Motor neuron (in vitro differentiated cells): ENCODE measurements around the gene ADRB2. TPM values are rescaled to one million over a fixed set of nuclear protein-coding genes. Genes with fewer than 3 reads are reported as not detected.

Source experiments
- ATAC-seq, 8 experiments: fragments of 200-7000 bp; cut with Tn5 transposase; replicated peaks in 6 of 8; 2 replicates each; pipeline ENCODE4 v1.8.0; 2021; ENCODE audit warnings: mild to moderate bottlenecking in 8 of 8, moderate library complexity in 8 of 8
- H3K27ac ChIP-seq, 2 donors: fragments of 250-450 bp; sonication (Bioruptor Pico); 2 replicates each; pipeline ENCODE4 v1.9.0; 2021; ENCODE audit warnings: antibody characterized with exemption in 2 of 2, mild to moderate bottlenecking in 2 of 2, moderate library complexity in 1 of 2
- H3K4me1 ChIP-seq, 2 donors: fragments of 250-450 bp; sonication (Bioruptor Pico); replicated peaks in 1 of 2; 2 replicates each; pipeline ENCODE4 v1.6.1; 2021; ENCODE audit warnings: antibody characterized with exemption in 2 of 2, mild to moderate bottlenecking in 2 of 2, moderate library complexity in 1 of 2
- H3K4me3 ChIP-seq, 5 donors: fragments of 250-450 bp; sonication (Bioruptor Pico); 2 replicates each; pipeline ENCODE4 v1.9.0; 2021; ENCODE audit warnings: antibody characterized with exemption in 5 of 5, mild to moderate bottlenecking in 5 of 5, moderate library complexity in 4 of 5
- WGBS, 10 experiments: fragments of 450-650 bp; shearing (Covaris generic); methylation state at CpG; one replicate each; pipeline ENCODE4 v1.0.0; 2022; 5-methylcytosine and 5-hydroxymethylcytosine counted together
- in situ Hi-C, 9 experiments: fragments of 400-800 bp; cut with MboI; loops; one replicate each; pipeline ENCODE4 v1.15.0; 2021; ENCODE audit warnings: low sequenced_read_pairs in 9 of 9, low pct_unique_long_range_greater_than_20kb in 2 of 9; ENCODE audit not compliant: unreplicated experiment in 9 of 9
- total RNA-seq, 8 experiments: library from RNA; unstranded; fragments of 300-600 nt; gene quantifications; 2 replicates each; pipeline versions ENCODE4 v1.2.3 to v1.2.4, GENCODE V29; 2022

Gene ADRB2
- total RNA-seq, 8 experiments from 2014 or later: 0.21 to 1.8 (median 0.62) TPM

DNA sequence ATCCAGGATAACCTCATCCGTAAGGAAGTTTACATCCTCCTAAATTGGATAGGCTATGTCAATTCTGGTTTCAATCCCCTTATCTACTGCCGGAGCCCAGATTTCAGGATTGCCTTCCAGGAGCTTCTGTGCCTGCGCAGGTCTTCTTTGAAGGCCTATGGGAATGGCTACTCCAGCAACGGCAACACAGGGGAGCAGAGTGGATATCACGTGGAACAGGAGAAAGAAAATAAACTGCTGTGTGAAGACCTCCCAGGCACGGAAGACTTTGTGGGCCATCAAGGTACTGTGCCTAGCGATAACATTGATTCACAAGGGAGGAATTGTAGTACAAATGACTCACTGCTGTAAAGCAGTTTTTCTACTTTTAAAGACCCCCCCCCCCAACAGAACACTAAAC is 1.3 kb downstream of the ADRB2 start:
- Histone ChIP-seq H3K27ac (no peak overlapping the region), H3K4me1 (peaks cover 0 to 3% of the 10 kb centered on the region in 2 donors), H3K4me3 (no peak overlapping the region)
- ATAC-seq: no peak
- in situ Hi-C loops: no loop called here
- 51 to 100% (median 89%) methylated on average over 1 to 7 of the region's 7 CpGs; no CpG with 5 or more reads in 1 of the 10 experiments for WGBS, 10 experiments

- H3K4me1 ChIP-seq: peaks cover 0 to 3% of the 10 kb centered on the region in 2 donors
- in situ Hi-C loops: no loop called here
- WGBS, 10 experiments: 7 to 87% (median 74%) methylated on average over 1 to 6 of the region's 6 CpGs; no CpG with 5 or more reads in 1 of the 10 experiments
- H3K27ac ChIP-seq: no peak overlapping the region
- no peak overlapping the region for H3K4me3 ChIP-seq
- no peak for ATAC-seq
Observed at GRCh38 chr5:148828511-148829247, 2.3 kb downstream of the ADRB2 start.

- Histone ChIP-seq H3K27ac (no peak overlapping the region), H3K4me1 (peaks cover 0 to 3% of the 10 kb centered on the region in 2 donors), H3K4me3 (no peak overlapping the region)
- in situ Hi-C loops: no loop called here
- 20 to 100% (median 81%) methylated on average over 1 to 2 of the region's 3 CpGs; no CpG with 5 or more reads in 2 of the 10 experiments for WGBS, 10 experiments
- no peak for ATAC-seq
Observed at GRCh38 chr5:148829248-148829594, 2.8 kb downstream of the ADRB2 start.

GRCh38 chr5:148829734-148830133 is 3.3 kb downstream of the ADRB2 start:
- WGBS, 10 experiments: 60 to 100% (median 85%) methylated on average over 1 to 3 of the region's 5 CpGs; no CpG with 5 or more reads in 4 of the 10 experiments

DNA sequence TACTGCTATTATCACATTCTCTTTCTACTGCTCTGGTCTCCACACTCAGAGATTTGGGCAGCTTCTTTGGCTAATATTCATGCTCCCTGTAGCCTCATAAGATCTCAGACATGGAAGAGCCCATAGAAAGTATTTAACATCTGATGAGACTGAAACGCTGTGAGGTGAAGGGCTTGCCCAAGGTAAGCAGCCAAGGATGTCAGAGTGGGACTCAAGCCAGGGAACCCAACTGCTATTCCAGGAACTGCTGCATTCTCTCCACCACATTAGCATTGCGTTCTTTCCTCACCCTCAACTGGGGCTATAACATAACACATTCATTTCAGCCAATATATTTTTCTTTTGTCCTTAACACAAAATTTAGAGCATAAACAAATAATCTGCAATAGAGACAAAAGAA is 3.8 kb downstream of the ADRB2 start:
- no peak overlapping the region for H3K4me3 ChIP-seq
- no peak overlapping the region for H3K27ac ChIP-seq
- WGBS, 10 experiments: 29 to 100% (median 81%) methylated on average over 1 to 2 of the region's 2 CpGs; no CpG with 5 or more reads in 4 of the 10 experiments
- ATAC-seq: no peak
- in situ Hi-C loops: no loop called here
- peaks cover 0 to 3% of the 10 kb centered on the region in 2 donors for H3K4me1 ChIP-seq

More at GRCh38 chr5:148829734-148830133, 3.3 kb downstream of the ADRB2 start:
- Histone ChIP-seq H3K27ac (no peak overlapping the region), H3K4me3 (no peak overlapping the region), H3K4me1 (peaks cover 0 to 3% of the 10 kb centered on the region in 2 donors)
- in situ Hi-C loops: no loop called here
- no peak for ATAC-seq

DNA sequence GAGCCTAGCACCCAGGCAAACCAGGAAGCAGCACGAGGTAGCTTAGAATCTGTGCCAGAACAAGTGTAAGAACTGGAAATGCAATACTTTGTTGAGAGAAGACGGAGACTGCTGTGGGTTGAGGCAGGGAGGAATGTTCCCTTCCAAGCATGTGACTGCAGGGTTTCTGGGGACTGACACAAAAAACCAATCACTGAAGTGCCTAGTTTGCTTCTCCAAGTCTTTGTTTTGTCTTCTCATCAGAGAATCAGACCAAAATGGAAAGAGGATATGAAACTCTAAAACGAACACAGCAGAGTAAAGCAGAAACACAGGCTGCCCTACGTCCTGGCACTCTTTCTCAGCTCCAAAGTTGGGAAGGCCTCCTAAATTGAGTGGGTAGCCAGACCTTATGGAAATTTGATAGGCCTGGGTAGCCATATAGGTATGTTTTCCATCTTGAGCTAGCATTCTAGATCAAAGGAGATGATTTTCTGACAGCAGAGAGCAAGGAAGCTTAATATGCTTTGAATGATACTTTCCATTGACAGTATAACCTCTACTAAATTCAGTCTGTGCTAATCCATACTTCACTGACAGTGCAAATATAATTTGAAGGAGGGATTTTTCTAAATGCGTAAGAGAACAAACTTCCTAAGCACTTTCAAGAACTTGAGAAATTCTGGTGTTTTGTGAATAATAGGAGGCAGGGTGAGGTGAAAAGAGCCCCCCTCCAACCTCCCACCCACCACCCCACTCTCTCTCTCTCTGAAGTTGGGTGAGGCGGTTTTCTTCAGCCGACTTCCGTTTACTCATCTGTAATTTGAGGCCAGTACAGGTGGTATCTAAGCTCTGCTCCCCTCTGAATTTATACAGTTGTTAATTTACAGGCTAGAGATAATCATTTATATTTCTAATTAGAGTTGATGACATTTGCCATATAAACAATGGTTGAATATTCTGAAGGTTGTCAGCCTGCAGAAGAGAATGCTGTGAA is 5.5 kb downstream of the ADRB2 start:
- no peak for ATAC-seq
- in situ Hi-C loops: no loop called here
- Histone ChIP-seq H3K27ac (no peak overlapping the region), H3K4me3 (no peak overlapping the region), H3K4me1 (peaks cover 0 to 1% of the 10 kb centered on the region in 2 donors)
- WGBS, 10 experiments: 50 to 100% (median 80%) methylated on average over 2 to 8 of the region's 8 CpGs; no CpG with 5 or more reads in 1 of the 10 experiments

- in situ Hi-C loops: no loop called here
- ATAC-seq: no peak
- Histone ChIP-seq H3K4me3 (no peak overlapping the region), H3K27ac (no peak overlapping the region), H3K4me1 (no peaks in the 10 kb centered on the region)
- 26 to 100% (median 67%) methylated on average over 1 to 2 of the region's 2 CpGs; no CpG with 5 or more reads in 3 of the 10 experiments for WGBS, 10 experiments
Observed at GRCh38 chr5:148833122-148833521, 6.7 kb downstream of the ADRB2 start.

GRCh38 chr5:148833925-148834324 is 7.5 kb downstream of the ADRB2 start:
- H3K4me3 ChIP-seq: no peak overlapping the region
- WGBS, 10 experiments: 47 to 100% (median 75%) methylated on average over 1 to 2 of the region's 2 CpGs; no CpG with 5 or more reads in 1 of the 10 experiments
- no peak overlapping the region for H3K27ac ChIP-seq
- no peak for ATAC-seq
- no peaks in the 10 kb centered on the region for H3K4me1 ChIP-seq
- in situ Hi-C loops: no loop called here

- Histone ChIP-seq H3K4me3 (no peak overlapping the region), H3K27ac (no peak overlapping the region), H3K4me1 (no peaks in the 10 kb centered on the region)
- ATAC-seq: no peak
- in situ Hi-C loops: no loop called here
- WGBS, 10 experiments: 76 to 92% (median 87%) methylated on average over 3 to 4 of the region's 4 CpGs; no CpG with 5 or more reads in 5 of the 10 experiments
Observed at GRCh38 chr5:148834689-148835088, 8.3 kb downstream of the ADRB2 start.

DNA sequence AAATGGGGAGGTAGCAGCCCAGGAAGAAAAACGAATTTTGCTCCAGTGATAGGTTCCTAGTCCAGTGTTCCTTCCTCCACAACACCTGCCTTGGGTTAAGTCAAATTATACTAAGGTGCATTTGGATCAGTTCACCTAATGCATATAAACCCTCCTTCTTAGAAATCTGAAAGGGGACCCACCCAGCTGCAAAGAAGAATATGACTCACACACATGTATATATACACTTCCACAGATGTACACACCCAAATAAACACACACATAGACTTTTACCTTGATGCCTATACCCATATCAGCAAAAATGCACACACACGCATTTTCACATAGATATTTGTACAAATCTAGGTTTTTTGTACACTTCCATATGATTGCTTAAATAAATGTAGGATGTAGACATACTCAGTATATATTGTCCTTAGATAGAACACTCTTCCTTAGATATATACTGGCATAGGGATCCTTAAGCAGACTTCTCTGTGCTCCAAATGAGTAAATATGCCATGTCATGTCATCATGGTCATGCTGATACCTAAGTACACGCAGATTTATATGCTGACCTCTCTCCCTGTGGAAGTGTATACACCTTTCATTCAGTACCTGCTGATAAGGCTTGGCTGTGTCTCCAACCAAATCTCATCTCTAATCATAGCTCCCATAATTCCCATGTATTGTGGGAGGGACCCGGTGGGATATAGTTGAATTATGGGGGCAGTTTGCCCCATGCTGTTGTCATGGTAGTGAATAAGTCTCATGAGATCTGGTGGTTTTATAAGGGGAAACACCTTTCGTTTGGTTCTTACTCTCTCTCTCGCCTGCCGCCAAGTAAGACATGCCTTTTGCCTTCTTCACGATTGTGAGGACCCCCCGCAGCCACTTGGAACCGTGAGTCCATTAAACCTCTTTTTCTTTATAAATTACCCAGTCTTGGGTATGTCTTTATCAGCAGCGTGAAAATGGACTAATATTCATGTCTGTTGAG is 10.2 kb downstream of the ADRB2 start:
- ATAC-seq: peak in 1 of 8 experiments; percentile 57

GRCh38 chr5:148837383-148837782 is 11.0 kb downstream of the ADRB2 start:
- ATAC-seq: no peak
- no peaks in the 10 kb centered on the region for H3K4me1 ChIP-seq
- 78 to 100% (median 92%) methylated on average over 1 to 3 of the region's 3 CpGs; no CpG with 5 or more reads in 1 of the 10 experiments for WGBS, 10 experiments
- H3K27ac ChIP-seq: no peak overlapping the region
- no peak overlapping the region for H3K4me3 ChIP-seq
- in situ Hi-C loops: no loop called here

More for the DNA sequence above, 10.2 kb downstream of the ADRB2 start:
- 70 to 93% (median 79%) methylated on average over 2 to 11 of the region's 11 CpGs for WGBS, 10 experiments
- no peaks in the 10 kb centered on the region for H3K4me1 ChIP-seq
- H3K4me3 ChIP-seq: no peak overlapping the region
- in situ Hi-C loops: no loop called here
- no peak overlapping the region for H3K27ac ChIP-seq

- ATAC-seq: no peak
- in situ Hi-C loops: no loop called here
- Histone ChIP-seq H3K4me1 (no peaks in the 10 kb centered on the region), H3K27ac (no peak overlapping the region), H3K4me3 (no peak overlapping the region)
- WGBS, 10 experiments: 60 to 71% (median 67%) methylated on average over 1 of the region's 1 CpG; no CpG with 5 or more reads in 7 of the 10 experiments
Observed at GRCh38 chr5:148838357-148838756, 11.9 kb downstream of the ADRB2 start.
